ENCODE results near the gene ADCY2.

The ADCY2 gene

GRCh38 chr5:7437836-7438235 is 41.9 kb downstream of the ADCY2 start:
- Histone ChIP-seq H3K27ac (ENCODE audit: low read length, poor library complexity, severe bottlenecking) (no peak overlapping the region), H3K4me1 (ENCODE audit: control insufficient read depth, insufficient read depth, low read depth, low read length) (no peaks in the 10 kb centered on the region), H3K4me3 (ENCODE audit: insufficient read depth in 1 of 2, low read depth in 1 of 2, low read length in 2 of 2) (no peak overlapping the region), H2AK5ac (ENCODE audit: low read length, severe bottlenecking) (no peak overlapping the region), H3K4ac (ENCODE audit: low read depth in 1 of 2, low read length in 2 of 2) (no peak overlapping the region), H4K91ac (ENCODE audit: low read length) (no peak overlapping the region), H2BK12ac (ENCODE audit: low read length in 2 of 2) (no peak overlapping the region), H3K14ac (ENCODE audit: low read length in 2 of 2) (no peak overlapping the region), H3K18ac (ENCODE audit: low read depth in 1 of 2, low read length in 2 of 2) (no peak overlapping the region), H3K27me3 (ENCODE audit: control insufficient read depth in 1 of 2, insufficient read depth in 1 of 2, low read length in 2 of 2) (no peaks in the 10 kb centered on the region), H3K23ac (ENCODE audit: low read length in 2 of 2) (no peak overlapping the region), H3K36me3 (ENCODE audit: control insufficient read depth in 1 of 2, insufficient read depth in 2 of 2, low read depth in 1 of 2, low read length in 2 of 2) (no peaks in the 10 kb centered on the region), H3K4me2 (ENCODE audit: low read length, poor library complexity, severe bottlenecking) (no peak overlapping the region), H2BK5ac (ENCODE audit: low read depth, low read length, poor library complexity, severe bottlenecking) (no peak overlapping the region), H3K9me3 (ENCODE audit: control insufficient read depth, low read length) (no peaks in the 10 kb centered on the region), H4K8ac (ENCODE audit: low read length) (no peak overlapping the region), H2AFZ (ENCODE audit: low read depth, low read length) (no peak overlapping the region), H2BK15ac (ENCODE audit: low read depth, poor library complexity, severe bottlenecking) (no peak overlapping the region), H3K9ac (ENCODE audit: low read length) (no peak overlapping the region), H2BK120ac (ENCODE audit: low read depth, low read length) (no peak overlapping the region), H3K79me1 (replicated peaks; ENCODE audit: low read length, poor library complexity, severe bottlenecking) (no peaks in the 10 kb centered on the region)
- no peak for DNase-seq
- 83% methylated on average over 1 of the region's 1 CpG for WGBS

DNA sequence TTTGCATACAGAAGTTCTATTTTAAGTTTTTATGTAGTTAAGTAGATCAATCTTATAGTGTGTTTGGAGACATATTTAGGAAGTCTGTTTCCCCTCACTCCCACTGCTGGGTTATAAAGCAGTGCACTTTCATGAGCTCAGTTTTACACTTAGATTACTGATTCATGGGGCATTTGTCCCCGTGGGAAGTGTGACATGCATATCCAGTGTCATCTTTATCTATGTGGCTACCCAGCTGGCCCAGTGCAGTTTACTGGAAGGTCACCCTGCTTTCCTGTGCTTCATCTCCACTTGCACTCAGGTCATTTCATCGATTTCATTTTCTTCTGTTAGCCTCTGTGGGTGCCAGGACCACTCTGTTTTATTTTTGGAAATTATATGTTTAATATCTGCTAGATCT is 49.1 kb downstream of the ADCY2 start:
- Histone ChIP-seq H3K18ac (ENCODE audit: low read depth in 1 of 2, low read length in 2 of 2) (no peak overlapping the region), H2BK12ac (ENCODE audit: low read length in 2 of 2) (no peak overlapping the region), H2BK5ac (ENCODE audit: low read depth, low read length, poor library complexity, severe bottlenecking) (no peak overlapping the region), H4K91ac (ENCODE audit: low read length) (no peak overlapping the region), H2BK120ac (ENCODE audit: low read depth, low read length) (no peak overlapping the region), H3K9me3 (ENCODE audit: control insufficient read depth, low read length) (peaks cover 3% of the 10 kb centered on the region), H2AFZ (ENCODE audit: low read depth, low read length) (no peak overlapping the region), H3K36me3 (ENCODE audit: control insufficient read depth in 1 of 2, insufficient read depth in 2 of 2, low read depth in 1 of 2, low read length in 2 of 2) (no peaks in the 10 kb centered on the region), H3K4me1 (ENCODE audit: control insufficient read depth, insufficient read depth, low read depth, low read length) (no peaks in the 10 kb centered on the region), H3K9ac (ENCODE audit: low read length) (no peak overlapping the region), H3K4me3 (ENCODE audit: insufficient read depth in 1 of 2, low read depth in 1 of 2, low read length in 2 of 2) (no peak overlapping the region), H2AK5ac (ENCODE audit: low read length, severe bottlenecking) (no peak overlapping the region), H3K27me3 (ENCODE audit: control insufficient read depth in 1 of 2, insufficient read depth in 1 of 2, low read length in 2 of 2) (no peaks in the 10 kb centered on the region), H3K23ac (ENCODE audit: low read length in 2 of 2) (no peak overlapping the region), H2BK15ac (ENCODE audit: low read depth, poor library complexity, severe bottlenecking) (no peak overlapping the region), H3K4ac (ENCODE audit: low read depth in 1 of 2, low read length in 2 of 2) (no peak overlapping the region), H3K14ac (ENCODE audit: low read length in 2 of 2) (no peak overlapping the region), H3K79me1 (replicated peaks; ENCODE audit: low read length, poor library complexity, severe bottlenecking) (no peaks in the 10 kb centered on the region), H4K8ac (ENCODE audit: low read length) (no peak overlapping the region), H3K27ac (ENCODE audit: low read length, poor library complexity, severe bottlenecking) (no peak overlapping the region), H3K4me2 (ENCODE audit: low read length, poor library complexity, severe bottlenecking) (no peak overlapping the region)
- WGBS: 58% methylated on average over 1 of the region's 2 CpGs
- DNase-seq: no peak

- Histone ChIP-seq H3K4me2 (ENCODE audit: low read length, poor library complexity, severe bottlenecking) (no peak overlapping the region), H3K79me1 (replicated peaks; ENCODE audit: low read length, poor library complexity, severe bottlenecking) (no peaks in the 10 kb centered on the region), H3K4me3 (ENCODE audit: insufficient read depth in 1 of 2, low read depth in 1 of 2, low read length in 2 of 2) (no peak overlapping the region), H2AFZ (ENCODE audit: low read depth, low read length) (no peak overlapping the region), H3K27ac (ENCODE audit: low read length, poor library complexity, severe bottlenecking) (no peak overlapping the region), H2AK5ac (ENCODE audit: low read length, severe bottlenecking) (no peak overlapping the region), H4K8ac (ENCODE audit: low read length) (no peak overlapping the region), H3K23ac (ENCODE audit: low read length in 2 of 2) (no peak overlapping the region), H2BK120ac (ENCODE audit: low read depth, low read length) (no peak overlapping the region), H2BK5ac (ENCODE audit: low read depth, low read length, poor library complexity, severe bottlenecking) (no peak overlapping the region), H2BK12ac (ENCODE audit: low read length in 2 of 2) (no peak overlapping the region), H3K18ac (ENCODE audit: low read depth in 1 of 2, low read length in 2 of 2) (no peak overlapping the region), H3K27me3 (ENCODE audit: control insufficient read depth in 1 of 2, insufficient read depth in 1 of 2, low read length in 2 of 2) (no peaks in the 10 kb centered on the region), H3K4ac (ENCODE audit: low read depth in 1 of 2, low read length in 2 of 2) (no peak overlapping the region), H4K91ac (ENCODE audit: low read length) (no peak overlapping the region), H3K14ac (ENCODE audit: low read length in 2 of 2) (no peak overlapping the region), H3K9me3 (ENCODE audit: control insufficient read depth, low read length) (peaks cover 3% of the 10 kb centered on the region), H3K9ac (ENCODE audit: low read length) (no peak overlapping the region), H3K4me1 (ENCODE audit: control insufficient read depth, insufficient read depth, low read depth, low read length) (no peaks in the 10 kb centered on the region), H3K36me3 (ENCODE audit: control insufficient read depth in 1 of 2, insufficient read depth in 2 of 2, low read depth in 1 of 2, low read length in 2 of 2) (no peaks in the 10 kb centered on the region), H2BK15ac (ENCODE audit: low read depth, poor library complexity, severe bottlenecking) (no peak overlapping the region)
- no CpG with 5 or more reads among the region's 2 CpGs for WGBS
- no peak for DNase-seq
These were observed 49.9 kb downstream of the ADCY2 start for GRCh38 chr5:7445831-7446230.

DNA sequence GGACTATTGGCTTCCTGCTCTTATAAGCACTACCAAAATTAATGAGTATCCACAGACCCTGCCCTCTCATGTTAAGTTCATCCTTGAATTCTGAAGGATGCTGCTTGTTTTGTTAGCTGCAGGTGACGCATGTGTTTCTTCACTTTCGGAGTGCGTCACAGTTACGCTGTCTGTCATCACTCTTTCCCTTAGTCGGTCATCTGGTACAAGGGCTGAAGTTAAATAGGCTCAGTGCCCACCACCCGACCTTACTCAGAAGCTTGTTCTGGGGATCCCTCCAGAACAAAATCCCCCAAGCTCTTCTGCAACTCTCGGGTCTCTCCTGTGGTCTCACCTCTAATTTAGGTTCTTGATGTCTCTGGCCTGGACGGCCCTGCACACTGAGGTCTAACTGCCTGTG is 51.0 kb downstream of the ADCY2 start:
- H4K8ac ChIP-seq (ENCODE audit: low read length): no peak overlapping the region
- H3K27me3 ChIP-seq (ENCODE audit: control insufficient read depth in 1 of 2, insufficient read depth in 1 of 2, low read length in 2 of 2): no peaks in the 10 kb centered on the region
- no peak overlapping the region for H3K27ac ChIP-seq (ENCODE audit: low read length, poor library complexity, severe bottlenecking)
- no peak for DNase-seq
- H3K79me1 ChIP-seq (replicated peaks; ENCODE audit: low read length, poor library complexity, severe bottlenecking): no peaks in the 10 kb centered on the region
- H4K91ac ChIP-seq (ENCODE audit: low read length): no peak overlapping the region
- no peak overlapping the region for H3K4me2 ChIP-seq (ENCODE audit: low read length, poor library complexity, severe bottlenecking)
- no peak overlapping the region for H3K14ac ChIP-seq (ENCODE audit: low read length in 2 of 2)
- no peak overlapping the region for H3K23ac ChIP-seq (ENCODE audit: low read length in 2 of 2)
- H3K9ac ChIP-seq (ENCODE audit: low read length): no peak overlapping the region
- peaks cover 6% of the 10 kb centered on the region for H3K9me3 ChIP-seq (ENCODE audit: control insufficient read depth, low read length)
- H2BK120ac ChIP-seq (ENCODE audit: low read depth, low read length): no peak overlapping the region
- H2AFZ ChIP-seq (ENCODE audit: low read depth, low read length): no peak overlapping the region
- no peak overlapping the region for H2BK12ac ChIP-seq (ENCODE audit: low read length in 2 of 2)
- H3K18ac ChIP-seq (ENCODE audit: low read depth in 1 of 2, low read length in 2 of 2): no peak overlapping the region
- no peaks in the 10 kb centered on the region for H3K4me1 ChIP-seq (ENCODE audit: control insufficient read depth, insufficient read depth, low read depth, low read length)
- H3K4ac ChIP-seq (ENCODE audit: low read depth in 1 of 2, low read length in 2 of 2): no peak overlapping the region
- 92% methylated on average over 8 of the region's 8 CpGs for WGBS
- H3K4me3 ChIP-seq (ENCODE audit: insufficient read depth in 1 of 2, low read depth in 1 of 2, low read length in 2 of 2): no peak overlapping the region
- H3K36me3 ChIP-seq (ENCODE audit: control insufficient read depth in 1 of 2, insufficient read depth in 2 of 2, low read depth in 1 of 2, low read length in 2 of 2): no peaks in the 10 kb centered on the region
- H2BK15ac ChIP-seq (ENCODE audit: low read depth, poor library complexity, severe bottlenecking): no peak overlapping the region
- no peak overlapping the region for H2AK5ac ChIP-seq (ENCODE audit: low read length, severe bottlenecking)
- no peak overlapping the region for H2BK5ac ChIP-seq (ENCODE audit: low read depth, low read length, poor library complexity, severe bottlenecking)
